GM21576 (cell line): ENCODE data around the gene SORBS1.

Source experiments
- ATAC-seq: cut with Tn5 transposase; IDR thresholded peaks from one replicate; pipeline ENCODE4 v1.9.1; 2021; ENCODE audit warnings: mild to moderate bottlenecking, moderate library complexity; ENCODE audit not compliant: unreplicated experiment

The SORBS1 gene

DNA sequence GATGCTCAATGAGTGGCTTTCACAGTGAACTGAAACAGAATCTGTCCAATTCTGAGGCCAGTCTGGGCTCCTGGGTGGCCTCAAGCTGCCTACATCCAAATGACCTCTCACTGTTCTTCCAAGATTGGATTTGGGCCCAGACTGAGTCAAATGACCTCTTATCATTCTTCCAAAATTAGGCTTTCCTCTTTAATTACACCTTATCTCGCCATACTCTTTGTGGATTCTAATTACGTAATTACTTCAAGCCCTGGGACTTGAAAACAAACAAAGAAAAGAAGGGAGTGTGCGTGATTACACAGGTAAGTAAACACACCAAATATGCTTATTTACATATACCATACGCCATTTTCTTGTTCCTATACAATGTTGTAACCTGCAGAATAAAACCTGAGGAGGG is 18.8 kb downstream of the SORBS1 start:
- no peak for ATAC-seq

DNA sequence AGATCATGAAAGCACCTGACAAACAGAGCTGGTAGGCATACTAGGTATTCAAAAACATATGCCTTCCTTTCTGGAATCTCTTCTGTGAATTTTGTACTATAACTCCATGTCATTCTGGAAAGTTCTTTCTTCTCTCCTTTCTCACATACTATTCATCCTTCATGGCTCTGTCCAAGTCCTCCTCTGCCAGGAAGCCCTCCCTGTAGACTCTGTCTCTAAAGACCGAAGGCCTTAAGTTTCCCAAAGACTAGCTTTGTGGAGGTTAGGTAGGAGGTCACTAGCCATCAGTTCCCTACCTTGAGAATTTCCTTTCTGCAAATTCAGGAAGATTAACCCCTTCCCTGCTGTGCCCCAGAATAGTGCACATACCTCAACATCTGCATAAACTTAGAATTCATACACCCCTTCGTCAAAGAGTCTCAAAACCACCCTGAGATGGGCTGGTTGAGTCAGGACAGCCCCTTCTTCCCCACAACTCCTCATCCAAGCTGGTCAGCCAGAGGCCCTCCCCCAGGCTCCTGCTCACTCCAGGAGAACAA is 20.6 kb downstream of the SORBS1 start:
- ATAC-seq, result no peak

DNA sequence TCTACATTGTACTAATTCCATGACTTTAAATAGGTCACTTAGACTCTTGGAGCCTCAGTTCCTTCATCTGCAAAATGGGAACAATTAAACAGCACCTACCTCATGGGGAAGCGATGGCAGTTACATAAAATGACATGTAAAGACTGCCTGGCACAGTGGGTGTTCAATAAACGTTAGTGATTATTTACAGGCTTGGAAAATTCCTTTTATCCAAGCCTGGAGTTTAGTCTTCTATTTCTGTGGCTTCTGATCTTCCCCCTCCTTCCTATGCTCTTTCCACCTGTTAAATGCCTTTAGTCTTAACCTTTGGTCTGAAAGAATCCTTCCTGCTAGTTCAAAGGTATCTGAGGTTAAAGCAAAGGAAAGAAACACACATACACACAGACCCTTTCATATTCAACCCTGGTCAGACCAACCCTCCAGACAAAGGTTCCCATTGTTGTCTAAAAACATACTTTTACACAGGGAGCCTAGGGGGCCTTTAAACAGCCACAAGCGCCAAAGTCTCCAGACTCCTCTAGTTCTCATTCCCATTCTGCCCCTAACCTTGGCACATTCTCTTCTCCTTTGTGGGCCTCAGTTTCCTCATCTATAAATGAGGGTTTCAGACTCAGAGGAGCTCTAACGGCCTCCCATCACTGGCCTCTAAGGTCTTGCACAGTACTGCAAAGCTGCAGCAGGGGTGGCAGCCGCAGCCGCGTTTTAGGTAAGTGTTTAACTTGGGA is 21.4 kb downstream of the SORBS1 start:
- ATAC-seq, result no peak

DNA sequence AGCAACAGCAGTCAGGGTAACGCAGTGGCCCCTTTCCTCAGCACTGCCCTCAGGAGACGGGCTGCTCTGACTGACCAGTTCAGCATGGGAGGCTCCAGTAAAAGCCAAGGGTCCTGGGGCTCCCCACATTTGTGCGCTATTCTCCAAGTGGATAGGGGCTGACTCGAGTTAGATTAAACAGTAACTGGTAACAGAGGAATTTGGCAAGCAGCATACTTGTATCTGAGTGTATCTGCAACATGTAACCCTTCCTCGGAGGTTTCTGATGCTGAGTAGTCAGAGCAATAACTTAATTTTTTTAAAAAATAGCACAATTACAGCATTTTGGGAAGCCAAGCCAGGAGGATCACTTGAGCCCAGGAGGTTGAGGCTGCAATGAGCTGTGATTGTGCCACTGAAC is 22.8 kb downstream of the SORBS1 start:
- no peak for ATAC-seq

DNA sequence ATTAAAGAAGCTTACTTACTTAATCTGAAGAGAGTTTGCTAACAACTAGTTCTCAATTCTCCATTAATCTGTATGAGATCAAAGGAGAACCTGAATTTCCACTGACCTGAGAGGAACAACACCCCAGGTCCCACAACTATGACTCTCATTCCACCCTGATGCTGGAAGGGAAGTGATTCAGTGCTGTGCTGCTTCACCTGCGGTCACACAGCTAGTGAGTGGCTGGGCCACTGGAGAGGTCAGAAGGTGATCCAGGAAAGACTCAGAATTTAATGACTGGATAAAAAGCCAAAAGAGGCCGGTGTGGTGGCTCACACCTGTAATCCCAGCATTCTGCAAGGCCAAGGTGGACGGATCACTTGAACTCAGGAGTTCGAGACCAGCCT is 23.6 kb downstream of the SORBS1 start:
- ATAC-seq, result no peak

DNA sequence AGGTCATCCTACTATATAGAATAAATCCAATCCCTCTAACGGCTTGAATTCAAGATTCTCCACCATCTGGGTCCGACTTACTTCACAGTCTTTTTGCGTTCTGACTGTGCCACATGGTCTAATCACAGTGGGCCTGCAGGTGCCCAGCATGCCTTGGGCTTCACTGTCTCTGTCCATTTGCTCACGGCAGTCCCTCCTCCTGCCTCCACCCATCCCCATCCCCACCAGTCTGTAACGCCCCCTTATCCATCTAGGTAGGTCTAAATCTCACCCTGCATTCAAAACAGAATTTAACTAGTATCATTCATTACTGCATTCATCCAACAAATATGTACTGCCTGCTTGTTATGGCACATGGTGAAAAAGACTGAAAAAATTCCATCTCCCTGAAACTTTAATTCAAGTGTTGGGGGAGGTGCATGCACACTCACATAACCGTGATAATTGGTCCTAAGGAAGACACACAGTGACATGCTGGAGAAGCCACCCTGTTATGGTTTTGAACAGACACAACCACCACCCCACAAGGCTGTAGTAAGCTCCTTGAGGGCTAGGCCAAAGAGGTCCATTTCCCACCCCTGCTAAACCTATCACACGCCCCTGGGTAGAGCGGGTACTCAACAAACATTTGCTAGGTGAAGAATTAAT is 24.2 kb downstream of the SORBS1 start:
- no peak for ATAC-seq

DNA sequence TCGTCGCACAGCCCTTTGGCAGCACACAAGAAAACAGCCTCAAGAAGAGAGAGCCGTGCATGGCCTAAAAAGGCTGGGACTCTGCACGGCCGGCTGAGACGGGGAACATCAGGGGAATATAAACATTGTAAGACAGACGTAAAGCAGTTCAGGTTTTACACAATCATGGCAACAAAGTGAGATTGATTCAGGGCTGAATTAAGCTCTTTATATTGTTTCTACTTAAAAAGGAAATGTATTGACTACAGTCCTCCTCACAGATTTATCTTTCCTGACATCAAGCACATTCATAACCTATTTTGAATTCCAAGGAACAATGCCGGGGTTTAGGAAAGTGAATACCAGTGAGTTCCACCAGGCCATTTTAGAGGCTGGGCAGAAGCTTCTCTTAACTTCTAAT is 25.2 kb downstream of the SORBS1 start:
- ATAC-seq, result no peak

DNA sequence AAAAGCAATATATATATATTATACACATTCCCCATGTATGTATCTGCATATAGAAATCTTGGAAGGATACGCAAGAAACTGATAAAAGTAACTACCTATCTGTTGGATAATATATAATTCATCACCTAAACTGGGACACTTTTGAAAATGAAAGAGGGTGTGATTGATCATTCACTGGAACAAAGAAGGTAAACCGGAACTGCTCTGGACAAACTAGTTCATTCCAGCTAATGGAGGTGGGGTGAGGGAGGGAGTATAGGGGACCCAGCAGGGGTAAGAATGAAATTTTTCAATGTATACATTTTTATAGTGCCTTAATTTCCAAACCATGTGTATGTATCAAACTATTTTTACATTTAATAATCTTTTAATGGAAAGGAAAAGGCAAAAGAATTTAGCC is 25.6 kb downstream of the SORBS1 start:
- ATAC-seq, result no peak

DNA sequence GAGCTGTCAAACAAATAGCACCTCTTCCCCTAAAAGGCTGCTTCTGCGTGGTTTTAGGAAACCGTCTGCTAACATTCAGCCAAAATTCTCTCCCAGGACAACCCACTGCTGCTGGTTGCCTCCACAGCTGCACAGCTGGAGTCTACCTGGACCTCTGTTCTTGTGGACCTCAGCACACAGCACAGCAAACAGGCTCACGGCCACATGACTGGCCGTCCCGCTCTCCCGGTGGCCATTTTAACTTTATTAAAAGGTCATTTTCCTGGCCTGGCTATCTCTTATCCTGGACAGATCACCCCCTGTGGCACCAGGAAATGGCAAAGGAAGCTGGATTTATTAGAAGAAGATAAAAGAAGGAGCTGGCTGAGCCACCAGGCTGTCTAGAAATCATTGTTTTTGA is 27.6 kb downstream of the SORBS1 start:
- ATAC-seq, result no peak

DNA sequence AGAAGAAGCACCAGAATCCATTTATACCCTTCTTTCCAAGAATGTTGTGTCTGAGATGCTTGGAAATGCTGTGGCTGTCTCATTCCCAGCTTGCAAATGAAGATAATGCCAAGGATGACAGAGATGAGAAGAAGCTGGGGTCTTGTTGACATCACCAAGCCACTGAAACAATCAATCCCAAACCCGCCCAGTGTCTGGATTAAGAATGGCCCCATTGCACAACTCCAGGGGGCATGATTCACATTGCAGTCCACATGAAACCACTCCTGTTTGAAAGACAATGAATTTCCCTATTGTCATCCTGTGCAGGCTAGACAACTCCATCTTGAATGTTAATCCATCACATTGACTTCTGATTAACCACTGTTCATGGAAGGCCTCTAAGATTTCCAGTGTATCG is 28.6 kb downstream of the SORBS1 start:
- ATAC-seq, result no peak

DNA sequence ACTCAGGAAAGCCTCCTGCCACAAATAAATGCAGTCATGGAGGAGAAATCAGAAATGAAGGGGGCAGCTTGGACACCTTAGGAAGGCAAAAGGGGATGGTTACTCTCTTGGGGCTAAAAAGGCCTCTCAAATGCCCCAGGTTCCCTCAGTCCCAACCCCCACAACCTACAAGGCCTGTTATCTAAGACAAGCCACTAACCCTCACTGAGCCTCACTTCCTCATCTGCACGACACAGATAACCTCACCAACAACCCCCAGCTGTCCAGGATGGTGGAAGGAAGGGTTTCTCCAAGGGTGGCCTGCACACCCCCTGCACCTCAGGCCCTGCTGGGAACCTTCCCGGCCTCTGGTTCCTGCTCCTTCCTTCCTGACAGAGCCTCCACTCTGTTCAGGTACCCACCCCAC is 29.2 kb downstream of the SORBS1 start:
- no peak for ATAC-seq

DNA sequence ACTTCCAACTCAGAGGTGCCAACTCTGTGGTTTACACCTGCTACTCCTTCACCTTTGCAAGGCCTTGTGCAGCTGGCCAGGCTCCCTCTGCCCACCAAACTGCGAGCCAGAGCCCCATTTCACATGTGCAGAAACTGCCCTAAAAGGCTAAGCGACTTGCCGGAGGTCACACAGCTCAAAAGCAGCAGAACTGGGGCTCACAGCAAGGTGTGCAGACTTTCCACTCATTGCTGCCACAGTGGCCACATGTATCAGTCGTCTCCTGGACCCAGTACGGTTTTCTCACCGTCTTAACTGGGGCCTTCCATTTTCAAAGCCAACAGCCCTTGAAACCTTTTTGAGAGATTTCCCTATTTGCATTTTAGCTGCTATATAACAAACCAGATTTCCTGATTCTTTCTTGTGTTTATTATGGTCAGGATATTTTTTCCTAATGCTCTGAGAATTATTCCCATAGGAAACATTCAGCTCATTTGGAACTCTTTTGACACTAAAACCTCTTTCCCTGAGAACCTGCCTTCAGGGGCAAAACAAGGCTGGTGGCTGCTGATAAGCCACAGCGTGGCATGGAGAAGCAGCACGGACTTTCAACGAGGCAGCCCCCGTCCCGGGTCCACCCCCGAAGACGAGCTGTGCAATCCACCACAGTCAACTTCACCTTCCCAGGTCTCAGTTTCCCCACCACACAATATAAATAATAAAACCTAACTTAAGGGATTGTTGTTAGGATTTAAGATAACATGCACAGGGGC is 29.9 kb downstream of the SORBS1 start:
- ATAC-seq, result no peak

DNA sequence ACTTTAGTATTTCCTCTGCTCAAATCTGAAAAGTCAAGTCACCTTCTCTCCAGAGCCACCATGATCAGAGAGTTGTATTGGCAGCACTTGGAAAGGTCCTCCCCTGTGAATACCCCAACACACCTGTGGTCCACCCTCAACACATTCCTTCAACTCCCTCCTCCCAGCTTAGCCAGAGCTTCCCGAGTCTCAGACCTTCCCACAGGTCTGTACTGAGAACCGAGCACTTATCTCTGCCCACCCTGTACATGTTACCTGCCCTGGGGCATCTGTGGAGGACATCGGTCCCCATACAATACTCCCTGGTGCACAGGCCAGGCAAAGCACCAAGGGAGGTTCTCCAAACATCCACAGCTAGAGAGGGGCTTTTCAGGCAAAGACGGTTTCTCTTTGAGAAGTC is 30.6 kb downstream of the SORBS1 start:
- ATAC-seq, result no peak

DNA sequence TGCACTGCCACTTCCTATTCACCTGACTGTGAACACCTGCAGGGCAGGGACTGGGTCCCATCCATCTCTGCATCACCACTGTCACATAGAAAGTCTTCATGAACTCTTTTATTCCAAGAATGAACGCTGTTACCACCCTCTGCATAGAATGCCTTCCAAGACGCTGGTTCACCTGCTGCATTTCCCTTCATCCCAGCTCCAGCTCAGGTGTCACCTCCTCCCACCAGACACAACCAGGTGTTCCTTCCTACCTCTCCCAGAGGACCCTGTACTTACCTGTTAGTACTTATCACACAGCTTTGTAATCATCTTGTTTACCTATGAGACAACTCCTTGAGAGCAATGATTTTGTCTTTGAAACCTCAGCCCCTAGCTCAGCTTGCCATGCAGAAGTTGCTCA is 31.1 kb downstream of the SORBS1 start:
- ATAC-seq, result no peak

DNA sequence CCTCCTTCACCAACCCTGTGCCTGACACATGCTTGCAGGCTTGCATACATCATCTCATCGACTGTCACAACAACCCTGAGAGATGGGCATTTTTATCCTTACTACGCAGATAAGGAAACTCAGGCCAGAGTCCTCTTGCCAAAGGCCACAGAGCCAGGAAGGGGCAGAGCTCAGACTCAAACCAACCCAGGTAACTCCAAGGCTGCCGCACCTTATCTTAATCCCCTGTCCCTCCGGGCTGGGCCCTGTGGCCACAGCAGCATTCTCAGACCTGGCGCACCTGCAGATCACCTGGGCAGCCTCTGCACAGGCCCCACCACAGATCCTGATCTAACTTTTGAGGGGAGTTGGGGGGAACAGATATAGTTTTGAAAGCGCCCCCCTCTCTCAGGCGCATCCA is 35.1 kb downstream of the SORBS1 start:
- no peak for ATAC-seq

DNA sequence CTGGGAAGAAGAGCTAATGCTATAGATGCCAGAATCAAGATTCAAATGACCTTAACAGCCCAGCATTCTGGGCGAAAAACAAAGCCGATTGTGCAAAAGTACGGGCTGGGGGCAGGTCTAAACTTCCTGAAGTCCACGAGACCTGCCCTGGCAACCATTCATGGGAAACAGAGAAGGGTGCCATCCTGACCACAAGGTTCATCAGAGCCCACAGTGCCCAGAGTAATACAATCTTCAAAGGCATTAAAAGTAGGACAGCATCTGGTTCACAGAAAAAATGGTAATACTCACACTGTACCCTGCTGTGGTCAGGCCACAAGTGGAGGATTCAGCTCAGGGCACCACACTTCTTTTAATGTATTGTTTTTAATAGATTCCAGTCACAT is 36.1 kb downstream of the SORBS1 start:
- no peak for ATAC-seq

DNA sequence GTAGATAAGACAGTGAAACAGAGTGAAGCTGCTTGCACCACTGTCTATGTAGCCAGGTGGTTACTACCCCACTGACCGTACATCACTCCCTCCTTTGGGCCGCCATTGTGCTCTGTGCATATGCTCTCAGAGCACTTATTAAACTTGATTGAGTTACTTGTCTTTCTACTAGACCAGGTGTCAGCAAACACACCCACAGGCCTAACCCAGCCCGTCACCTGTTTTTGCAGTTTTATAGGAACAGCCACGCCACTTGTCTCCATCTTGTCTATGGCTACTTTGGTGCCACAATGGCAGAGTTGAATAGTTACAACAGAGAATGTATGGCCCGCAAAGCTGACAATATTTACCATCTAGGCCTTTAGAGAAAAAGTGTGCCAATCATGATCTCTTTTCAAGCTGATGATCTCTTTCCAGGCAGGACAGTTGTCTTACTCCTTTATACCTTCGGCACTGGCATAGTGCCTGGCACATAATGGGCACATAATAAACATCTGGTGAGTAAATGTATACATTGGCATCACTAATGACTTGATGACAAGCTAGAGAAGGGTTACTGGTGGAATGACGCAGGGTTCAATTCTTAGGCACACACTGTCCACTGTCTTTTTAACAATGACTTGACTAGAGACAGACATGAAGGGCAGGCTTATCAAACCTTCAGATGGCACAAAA is 36.7 kb downstream of the SORBS1 start:
- ATAC-seq, result no peak

DNA sequence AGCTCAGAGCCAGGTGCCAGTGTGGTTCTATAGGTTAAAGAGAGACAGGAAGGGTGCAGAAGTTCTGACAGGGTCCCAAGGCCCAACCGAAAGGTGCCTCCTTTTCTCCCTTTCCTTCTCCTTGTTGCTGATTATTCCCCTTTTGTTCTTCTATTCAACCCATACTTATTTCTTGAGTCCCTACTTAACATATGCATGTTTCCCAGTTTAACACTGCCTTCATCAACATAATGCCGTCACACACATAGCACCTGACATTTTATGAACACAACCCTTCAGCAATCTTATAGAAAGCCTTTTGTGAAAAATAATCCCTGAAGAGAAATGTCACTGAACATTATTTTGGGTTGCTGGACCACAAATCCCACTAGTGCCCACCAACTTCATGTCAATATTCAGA is 39.1 kb downstream of the SORBS1 start:
- ATAC-seq, result no peak

DNA sequence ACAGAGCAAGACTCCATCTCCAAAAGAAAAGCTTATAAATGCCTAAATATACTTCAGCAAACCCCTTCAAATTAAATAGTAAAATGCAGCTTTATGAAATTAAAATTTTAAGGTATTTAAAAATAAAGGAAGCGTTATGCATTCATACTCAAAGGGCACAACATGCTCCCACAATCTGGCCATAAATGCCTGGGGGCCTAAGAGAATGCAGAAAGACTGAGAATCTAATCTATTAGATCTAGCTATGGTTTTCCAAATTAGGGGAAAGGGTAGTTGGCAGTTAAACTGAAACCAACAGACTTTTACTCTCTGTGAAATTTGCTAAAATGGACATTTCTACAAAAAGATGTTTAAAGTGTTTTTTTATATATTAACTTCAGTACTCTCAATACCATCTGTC is 40.6 kb downstream of the SORBS1 start:
- ATAC-seq, result no peak

DNA sequence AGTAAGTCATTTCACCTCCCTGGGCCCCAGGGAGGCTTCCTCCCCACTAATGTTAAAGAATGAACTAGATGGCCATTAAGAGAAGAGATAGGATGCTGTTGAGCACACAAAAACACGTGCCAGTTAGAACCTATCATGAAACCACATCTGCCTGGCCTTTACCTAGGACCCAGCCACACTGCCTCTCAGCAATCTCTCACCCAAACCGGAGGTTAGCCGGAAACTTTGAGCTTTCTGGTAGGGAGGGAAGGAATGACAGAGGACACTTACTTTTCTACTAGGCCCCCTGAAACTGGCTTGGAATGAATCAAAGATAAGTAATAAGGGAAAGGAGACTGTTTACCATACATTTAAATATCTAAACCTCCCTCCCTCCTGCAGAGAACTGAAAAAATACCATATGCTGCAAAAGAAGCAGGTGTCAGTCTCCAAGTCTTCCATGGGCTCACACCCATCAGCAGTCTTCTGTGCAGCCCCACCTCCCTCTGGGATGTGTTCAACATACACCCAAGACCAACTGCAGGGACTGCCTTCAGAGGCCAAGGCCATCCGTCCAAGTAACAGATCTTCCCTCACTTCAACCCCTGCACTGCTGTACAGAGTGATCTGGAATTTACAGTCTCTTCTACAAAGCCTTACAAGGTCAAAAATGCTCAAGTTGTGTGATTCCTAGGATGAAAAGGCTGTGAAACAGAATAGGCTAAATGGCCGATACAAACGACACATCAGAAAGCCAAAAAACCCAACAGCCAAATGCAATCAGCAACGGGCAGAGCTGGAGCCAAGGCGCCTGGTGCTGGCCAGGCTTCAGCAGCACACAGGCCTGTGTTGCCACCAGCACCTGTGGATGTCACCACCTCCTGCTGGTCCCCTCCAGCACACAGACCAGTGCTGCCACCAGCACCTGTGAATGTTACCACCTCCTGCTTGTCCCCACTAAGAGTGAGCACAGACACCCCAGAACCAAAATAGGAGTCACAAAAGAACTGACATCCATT is 42.4 kb downstream of the SORBS1 start:
- no peak for ATAC-seq
